HepG2 (cell line): Measurements from ENCODE around the gene UBE2O. TPM values are rescaled to one million over a fixed set of nuclear protein-coding genes. Genes with fewer than 3 reads are reported as not detected.

Experiments
- ADNP ChIP-seq: sonication (generic); formaldehyde crosslinking; IDR thresholded peaks from 2 replicates; pipeline ENCODE4 v1.4.0; 2020; ENCODE audit warnings: missing genetic modification reagents
- ATF1 ChIP-seq: IDR thresholded peaks from 2 replicates; pipeline ENCODE4 v1.6.1; 2016; ENCODE audit warnings: mild to moderate bottlenecking, control low read depth
- CREM ChIP-seq, 2 experiments: sonication (generic) in 1 of 2; formaldehyde crosslinking in 1 of 2; IDR thresholded peaks; 2 replicates each; pipeline versions ENCODE4 v1.4.0 to v1.6.1; 2016 to 2020; ENCODE audit warnings: antibody characterized with exemption in 1 of 2, mild to moderate bottlenecking in 1 of 2, missing genetic modification reagents in 1 of 2
- IRX3 ChIP-seq: sonication (generic); formaldehyde crosslinking; IDR thresholded peaks from 2 replicates; pipeline ENCODE4 v1.8.1; 2023; ENCODE audit warnings: mild to moderate bottlenecking, low read depth, missing genetic modification reagents, borderline replicate concordance
- MAF1 ChIP-seq: sonication (generic); formaldehyde crosslinking; IDR thresholded peaks from 2 replicates; pipeline ENCODE4 v1.5.0; 2020; ENCODE audit warnings: missing genetic modification reagents, borderline replicate concordance
- MATR3 ChIP-seq: sonication (generic); formaldehyde crosslinking; IDR thresholded peaks from 2 replicates; pipeline ENCODE4 v1.4.0; 2020; ENCODE audit warnings: missing genetic modification reagents
- MYC ChIP-seq: sonication (generic); formaldehyde crosslinking; IDR thresholded peaks from 2 replicates; pipeline ENCODE4 v1.9.0; 2021; ENCODE audit warnings: missing genetic modification reagents, borderline replicate concordance
- NFATC3 ChIP-seq: sonication (generic); formaldehyde crosslinking; IDR thresholded peaks from 2 replicates; pipeline ENCODE4 v1.5.1; 2020; ENCODE audit warnings: mild to moderate bottlenecking, missing genetic modification reagents
- PHF21A ChIP-seq: sonication (generic); formaldehyde crosslinking; IDR thresholded peaks from 2 replicates; pipeline ENCODE4 v1.5.0; 2020; ENCODE audit warnings: mild to moderate bottlenecking, missing genetic modification reagents
- POLR2AphosphoS2 ChIP-seq: IDR thresholded peaks from 2 replicates; pipeline ENCODE4 v1.6.1; 2011; ENCODE audit warnings: low read depth, low read length, improper control_type of control experiment
- SOX13 ChIP-seq, 3 experiments: fragments of 450-650 bp in 1 of 3; sonication (generic) in 1 of 3; formaldehyde crosslinking in 1 of 3; IDR thresholded peaks in 2 of 3; conservative IDR thresholded peaks in 1 of 3; 2 replicates each; pipeline versions ENCODE4 v1.5.0 to v1.6.1; 2016 to 2020; ENCODE audit warnings: antibody characterized with exemption in 1 of 3, mild to moderate bottlenecking in 1 of 3, missing compliant biosample characterization in 1 of 3, missing genetic modification reagents in 1 of 3, moderate library complexity in 1 of 3
- ZNF468 ChIP-seq: sonication (generic); formaldehyde crosslinking; IDR thresholded peaks from 2 replicates; pipeline ENCODE4 v1.8.0; 2022; ENCODE audit warnings: mild to moderate bottlenecking, moderate library complexity, missing genetic modification reagents
- ZNF563 ChIP-seq: sonication (generic); formaldehyde crosslinking; IDR thresholded peaks from 2 replicates; pipeline ENCODE4 v1.8.0; 2022; ENCODE audit warnings: mild to moderate bottlenecking, moderate library complexity, missing genetic modification reagents
- ZNF737 ChIP-seq: sonication (generic); formaldehyde crosslinking; IDR thresholded peaks from 2 replicates; pipeline ENCODE4 v1.5.0; 2020; ENCODE audit warnings: missing genetic modification reagents, mild to moderate bottlenecking, borderline replicate concordance
- ZNF777 ChIP-seq: sonication (generic); formaldehyde crosslinking; IDR thresholded peaks from 2 replicates; pipeline ENCODE4 v1.4.0; 2020; ENCODE audit warnings: missing genetic modification reagents
- ZSCAN22 ChIP-seq: sonication (generic); formaldehyde crosslinking; IDR thresholded peaks from 2 replicates; pipeline ENCODE4 v1.4.0; 2020; ENCODE audit warnings: mild to moderate bottlenecking, missing genetic modification reagents
- polyA plus RNA-seq, 8 experiments: library from polyadenylated mRNA; depleted of rRNA in 3 of 8; stranded (reverse) in 7 of 8; unstranded in 1 of 8; fragments of >200 nt; fragmentation: Illumina TruSeq in 4 of 8; extraction: Trizol in 4 of 8; gene quantifications; 2 replicates each; pipeline versions ENCODE4 v1.2.1 to v1.2.3, GENCODE V29; 2011 to 2016; ENCODE audit warnings: low read depth in 4 of 8, missing spikeins in 1 of 8, mixed read lengths in 1 of 8; ENCODE audit not compliant: insufficient read depth in 1 of 8
- total RNA-seq, 5 experiments: library from RNA; depleted of rRNA; stranded (reverse); fragments of >200 nt; fragmentation: Illumina TruSeq; extraction: Trizol; gene quantifications; 2 replicates each; pipeline ENCODE4 v1.2.3, GENCODE V29; 2016; ENCODE audit warnings: low read depth in 1 of 5
- TF ChIP-seq, protein P1 (sequence below): sonication (generic); formaldehyde crosslinking; IDR thresholded peaks from 2 replicates; pipeline ENCODE4 v1.5.0; 2020; ENCODE audit warnings: mild to moderate bottlenecking, missing genetic modification reagents
- TF ChIP-seq, protein P2 (sequence below): sonication (generic); formaldehyde crosslinking; IDR thresholded peaks from 2 replicates; pipeline ENCODE4 v1.8.0; 2022; ENCODE audit warnings: mild to moderate bottlenecking, missing genetic modification reagents, borderline replicate concordance
- TF ChIP-seq, protein P3 (sequence below): sonication (generic); IDR thresholded peaks from 2 replicates; pipeline ENCODE4 v1.6.1; 2016; ENCODE audit warnings: low read depth, borderline replicate concordance
- TF ChIP-seq, protein P4 (sequence below): sonication (generic); formaldehyde crosslinking; IDR thresholded peaks from 2 replicates; pipeline ENCODE4 v1.5.1; 2020; ENCODE audit warnings: mild to moderate bottlenecking, moderate library complexity, missing genetic modification reagents
- TF ChIP-seq, protein P5 (sequence below): sonication (generic); formaldehyde crosslinking; IDR thresholded peaks from 2 replicates; pipeline ENCODE4 v1.4.0; 2020; ENCODE audit warnings: missing genetic modification reagents

Gene UBE2O
- total and polyA plus RNA-seq, 2 of the 13 experiments (the other 11 are each of a cell fraction or from before 2014, with no cell fraction given), result 21.5 to 23.5 TPM

DNA sequence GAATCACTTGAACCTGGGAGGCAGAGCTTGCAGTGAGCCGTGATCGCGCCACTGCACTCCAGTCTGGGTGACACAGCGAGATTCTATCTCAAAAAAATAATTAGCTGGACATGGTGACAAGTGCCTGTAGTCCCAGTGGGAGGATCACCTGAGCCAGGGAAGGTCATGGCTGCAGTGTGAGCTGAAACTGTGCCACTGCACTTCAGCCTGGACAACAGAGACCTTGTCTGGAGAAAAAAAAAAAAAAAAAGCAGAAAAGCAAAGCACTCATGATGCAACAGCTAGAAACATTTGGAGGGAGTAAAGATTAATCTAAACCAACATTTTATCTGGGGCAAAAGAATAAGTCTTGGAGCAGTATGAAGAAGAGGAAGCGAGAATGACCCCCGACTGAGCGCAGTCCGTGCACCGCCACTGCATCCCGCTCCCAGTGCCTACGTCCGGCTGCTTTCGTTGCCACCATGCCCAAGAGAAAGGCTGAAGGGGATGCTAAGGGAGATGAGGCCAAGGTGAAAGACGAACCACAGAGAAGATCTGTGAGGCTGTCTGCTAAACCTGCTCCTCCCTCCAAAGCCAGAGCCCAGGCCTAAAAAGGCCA is 107.5 kb downstream of the UBE2O start (continued):
- no peak for TF ChIP-seq MATR3 (CRISPR knock-in tag)
- no peak for TF ChIP-seq ZNF468 (CRISPR knock-in tag)
- TF ChIP-seq ATF1 (CRISPR knock-in tag), result no peak
- no peak for TF ChIP-seq NFATC3 (CRISPR knock-in tag)
- TF ChIP-seq IRX3 (CRISPR knock-in tag), result no peak
- TF ChIP-seq PHF21A (CRISPR knock-in tag), result peak; percentile 69
- TF ChIP-seq ZNF777 (CRISPR knock-in tag), result no peak
- TF ChIP-seq CREM (IDR thresholded peaks at IDR 0.05), result no peak
- TF ChIP-seq CREM (CRISPR knock-in tag; IDR thresholded peaks at IDR 0.05), result no peak
- no peak for TF ChIP-seq POLR2AphosphoS2
- TF ChIP-seq MAF1 (CRISPR knock-in tag), result no peak
- TF ChIP-seq, protein P1, sequence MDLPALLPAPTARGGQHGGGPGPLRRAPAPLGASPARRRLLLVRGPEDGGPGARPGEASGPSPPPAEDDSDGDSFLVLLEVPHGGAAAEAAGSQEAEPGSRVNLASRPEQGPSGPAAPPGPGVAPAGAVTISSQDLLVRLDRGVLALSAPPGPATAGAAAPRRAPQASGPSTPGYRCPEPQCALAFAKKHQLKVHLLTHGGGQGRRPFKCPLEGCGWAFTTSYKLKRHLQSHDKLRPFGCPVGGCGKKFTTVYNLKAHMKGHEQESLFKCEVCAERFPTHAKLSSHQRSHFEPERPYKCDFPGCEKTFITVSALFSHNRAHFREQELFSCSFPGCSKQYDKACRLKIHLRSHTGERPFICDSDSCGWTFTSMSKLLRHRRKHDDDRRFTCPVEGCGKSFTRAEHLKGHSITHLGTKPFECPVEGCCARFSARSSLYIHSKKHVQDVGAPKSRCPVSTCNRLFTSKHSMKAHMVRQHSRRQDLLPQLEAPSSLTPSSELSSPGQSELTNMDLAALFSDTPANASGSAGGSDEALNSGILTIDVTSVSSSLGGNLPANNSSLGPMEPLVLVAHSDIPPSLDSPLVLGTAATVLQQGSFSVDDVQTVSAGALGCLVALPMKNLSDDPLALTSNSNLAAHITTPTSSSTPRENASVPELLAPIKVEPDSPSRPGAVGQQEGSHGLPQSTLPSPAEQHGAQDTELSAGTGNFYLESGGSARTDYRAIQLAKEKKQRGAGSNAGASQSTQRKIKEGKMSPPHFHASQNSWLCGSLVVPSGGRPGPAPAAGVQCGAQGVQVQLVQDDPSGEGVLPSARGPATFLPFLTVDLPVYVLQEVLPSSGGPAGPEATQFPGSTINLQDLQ (CRISPR knock-in tag), result no peak
- no peak for TF ChIP-seq ZNF737 (CRISPR knock-in tag)
- TF ChIP-seq, protein P2, sequence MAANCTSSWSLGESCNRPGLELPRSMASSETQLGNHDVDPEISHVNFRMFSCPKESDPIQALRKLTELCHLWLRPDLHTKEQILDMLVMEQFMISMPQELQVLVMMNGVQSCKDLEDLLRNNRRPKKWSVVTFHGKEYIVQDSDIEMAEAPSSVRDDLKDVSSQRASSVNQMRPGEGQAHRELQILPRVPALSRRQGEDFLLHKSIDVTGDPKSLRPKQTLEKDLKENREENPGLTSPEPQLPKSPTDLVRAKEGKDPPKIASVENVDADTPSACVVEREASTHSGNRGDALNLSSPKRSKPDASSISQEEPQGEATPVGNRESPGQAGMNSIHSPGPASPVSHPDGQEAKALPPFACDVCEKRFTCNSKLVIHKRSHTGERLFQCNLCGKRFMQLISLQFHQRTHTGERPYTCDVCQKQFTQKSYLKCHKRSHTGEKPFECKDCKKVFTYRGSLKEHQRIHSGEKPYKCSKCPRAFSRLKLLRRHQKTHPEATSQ (CRISPR knock-in tag), result no peak
- TF ChIP-seq, protein P3, sequence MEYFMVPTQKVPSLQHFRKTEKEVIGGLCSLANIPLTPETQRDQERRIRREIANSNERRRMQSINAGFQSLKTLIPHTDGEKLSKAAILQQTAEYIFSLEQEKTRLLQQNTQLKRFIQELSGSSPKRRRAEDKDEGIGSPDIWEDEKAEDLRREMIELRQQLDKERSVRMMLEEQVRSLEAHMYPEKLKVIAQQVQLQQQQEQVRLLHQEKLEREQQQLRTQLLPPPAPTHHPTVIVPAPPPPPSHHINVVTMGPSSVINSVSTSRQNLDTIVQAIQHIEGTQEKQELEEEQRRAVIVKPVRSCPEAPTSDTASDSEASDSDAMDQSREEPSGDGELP, result peak; percentile 62; the same call in 1 of the 2 replicates
- TF ChIP-seq ZNF563 (CRISPR knock-in tag), result no peak
- no peak for TF ChIP-seq MYC
- no peak for TF ChIP-seq SOX13 (IDR thresholded peaks at IDR 0.05)
- no peak; a peak in 2 of 4 replicates for TF ChIP-seq SOX13 (CRISPR knock-in tag; conservative IDR thresholded peaks at IDR 0.05 in 1 of 2, IDR thresholded peaks at IDR 0.05 in 1 of 2)
- no peak for TF ChIP-seq ADNP (CRISPR knock-in tag)
- TF ChIP-seq, protein P4, sequence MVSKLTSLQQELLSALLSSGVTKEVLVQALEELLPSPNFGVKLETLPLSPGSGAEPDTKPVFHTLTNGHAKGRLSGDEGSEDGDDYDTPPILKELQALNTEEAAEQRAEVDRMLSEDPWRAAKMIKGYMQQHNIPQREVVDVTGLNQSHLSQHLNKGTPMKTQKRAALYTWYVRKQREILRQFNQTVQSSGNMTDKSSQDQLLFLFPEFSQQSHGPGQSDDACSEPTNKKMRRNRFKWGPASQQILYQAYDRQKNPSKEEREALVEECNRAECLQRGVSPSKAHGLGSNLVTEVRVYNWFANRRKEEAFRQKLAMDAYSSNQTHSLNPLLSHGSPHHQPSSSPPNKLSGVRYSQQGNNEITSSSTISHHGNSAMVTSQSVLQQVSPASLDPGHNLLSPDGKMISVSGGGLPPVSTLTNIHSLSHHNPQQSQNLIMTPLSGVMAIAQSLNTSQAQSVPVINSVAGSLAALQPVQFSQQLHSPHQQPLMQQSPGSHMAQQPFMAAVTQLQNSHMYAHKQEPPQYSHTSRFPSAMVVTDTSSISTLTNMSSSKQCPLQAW, result no peak
- TF ChIP-seq, protein P5, sequence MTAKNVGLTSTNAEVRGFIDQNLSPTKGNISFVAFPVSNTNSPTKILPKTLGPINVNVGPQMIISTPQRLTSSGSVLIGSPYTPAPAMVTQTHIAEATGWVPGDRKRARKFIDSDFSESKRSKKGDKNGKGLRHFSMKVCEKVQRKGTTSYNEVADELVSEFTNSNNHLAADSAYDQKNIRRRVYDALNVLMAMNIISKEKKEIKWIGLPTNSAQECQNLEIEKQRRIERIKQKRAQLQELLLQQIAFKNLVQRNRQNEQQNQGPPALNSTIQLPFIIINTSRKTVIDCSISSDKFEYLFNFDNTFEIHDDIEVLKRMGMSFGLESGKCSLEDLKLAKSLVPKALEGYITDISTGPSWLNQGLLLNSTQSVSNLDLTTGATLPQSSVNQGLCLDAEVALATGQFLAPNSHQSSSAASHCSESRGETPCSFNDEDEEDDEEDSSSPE (CRISPR knock-in tag), result 0 out of 2 replicates have a peak, but pooled peaks have one; percentile 22
- no peak for TF ChIP-seq ZSCAN22 (CRISPR knock-in tag)
